Keratinocyte (primary cell): ENCODE results near the gene ASH1L. TPM values are rescaled to one million over a fixed set of nuclear protein-coding genes. Genes with fewer than 3 reads are reported as not detected.

Source experiments
- DNase-seq: peaks from one replicate; pipeline ENCODE4 v3.0.0-alpha.2; 2011; ENCODE audit warnings: low read depth, missing footprints, low spot score
- FAIRE-seq: peaks from 2 replicates; lab custom pipeline; 2011; peaks lifted over from hg19 to GRCh38; lab: Jason Lieb, UNC
- H2AFZ ChIP-seq: 2 replicates; pipeline ENCODE4 v1.6.0; 2012; ENCODE audit warnings: low read length, control low read depth, inconsistent platforms; ENCODE audit not compliant: control insufficient read depth
- H3K27ac ChIP-seq: 2 replicates; pipeline ENCODE4 v1.5.1; 2011; ENCODE audit warnings: low read length; ENCODE audit not compliant: control insufficient read depth, insufficient read depth
- H3K27me3 ChIP-seq: 3 replicates; pipeline ENCODE4 v1.6.0; 2011; ENCODE audit warnings: low read length; ENCODE audit not compliant: control insufficient read depth, insufficient read depth; ENCODE audit errors: extremely low read depth
- H3K36me3 ChIP-seq, 2 experiments: 2 replicates in 1 of 2; 3 replicates in 1 of 2; pipeline ENCODE4 v1.5.1; 2011; ENCODE audit warnings: low read length in 2 of 2, mild to moderate bottlenecking in 1 of 2; ENCODE audit not compliant: control insufficient read depth in 2 of 2, insufficient read depth in 2 of 2; ENCODE audit errors: extremely low read depth in 1 of 2
- H3K4me1 ChIP-seq: 3 replicates; pipeline ENCODE4 v1.5.1; 2011; ENCODE audit warnings: low read length; ENCODE audit not compliant: control insufficient read depth, insufficient read depth; ENCODE audit errors: extremely low read depth
- H3K4me2 ChIP-seq: 3 replicates; pipeline ENCODE4 v1.6.0; 2011; ENCODE audit warnings: low read depth, low read length; ENCODE audit not compliant: control insufficient read depth, insufficient read depth; ENCODE audit errors: extremely low read depth
- H3K4me3 ChIP-seq, 3 experiments: fragments of 200-600 bp in 1 of 3; sonication (generic) in 1 of 3; 2 replicates in 2 of 3; 3 replicates in 1 of 3; pipeline ENCODE4 v1.5.1; 2011 to 2016; ENCODE audit warnings: low read length in 3 of 3, mild to moderate bottlenecking in 3 of 3, control low read depth in 2 of 3, inconsistent platforms in 1 of 3, low read depth in 1 of 3, mixed read lengths in 1 of 3, mixed run types in 1 of 3, moderate library complexity in 1 of 3; ENCODE audit not compliant: control insufficient read depth in 2 of 3, insufficient read depth in 2 of 3; ENCODE audit errors: extremely low read depth in 1 of 3
- H3K79me2 ChIP-seq: 2 replicates; pipeline ENCODE4 v1.6.0; 2012; ENCODE audit warnings: low read length; ENCODE audit not compliant: control insufficient read depth, insufficient read depth
- H3K9ac ChIP-seq: 3 replicates; pipeline ENCODE4 v1.6.0; 2011; ENCODE audit warnings: low read length; ENCODE audit not compliant: control insufficient read depth, insufficient read depth; ENCODE audit errors: extremely low read depth
- H3K9me1 ChIP-seq: 3 replicates; pipeline ENCODE4 v1.6.0; 2011; ENCODE audit warnings: low read length; ENCODE audit not compliant: control insufficient read depth, insufficient read depth; ENCODE audit errors: extremely low read depth
- H3K9me3 ChIP-seq: 2 replicates; pipeline ENCODE4 v1.5.1; 2012; ENCODE audit warnings: low read depth, low read length; ENCODE audit not compliant: control insufficient read depth
- H4K20me1 ChIP-seq: 3 replicates; pipeline ENCODE4 v1.6.0; 2011; ENCODE audit warnings: low read length; ENCODE audit not compliant: control insufficient read depth, insufficient read depth; ENCODE audit errors: extremely low read depth
- EZH2 ChIP-seq: IDR thresholded peaks from one replicate; pipeline ENCODE4 v1.6.1; 2012; ENCODE audit warnings: inconsistent platforms, mild to moderate bottlenecking, low read length, moderate library complexity
- dilution Hi-C: fragments of 300-500 bp; cut with MboI; formaldehyde crosslinking; loops from one replicate; pipeline ENCODE4 v1.7.0; 2020; ENCODE audit warnings: low sequenced_read_pairs; ENCODE audit not compliant: extremely low pct_ligation_motif_present
- polyA plus RNA-seq, 5 experiments: library from polyadenylated mRNA; depleted of rRNA in 3 of 5; stranded (reverse) in 3 of 5; stranded (forward) in 1 of 5; unstranded in 1 of 5; fragments of >200 nt; gene quantifications; 1 replicate in 1 of 5; 2 replicates in 3 of 5; 3 replicates in 1 of 5; pipeline versions ENCODE4 v1.2.1 to v1.2.3, GENCODE V29; 2011 to 2012; ENCODE audit warnings: missing spikeins in 2 of 5, low read depth in 1 of 5, low replicate concordance in 1 of 5
- TF ChIP-seq, protein P1 (sequence below), 3 experiments: IDR thresholded peaks in 1 of 3; conservative IDR thresholded peaks in 1 of 3; optimal IDR thresholded peaks in 1 of 3; 2 replicates in 2 of 3; 3 replicates in 1 of 3; pipeline versions ENCODE3 to v1.5.1; 2011; ENCODE audit warnings: low read length in 3 of 3, mild to moderate bottlenecking in 3 of 3, moderate library complexity in 2 of 3, control low read depth in 1 of 3, inconsistent platforms in 1 of 3; ENCODE audit not compliant: insufficient read depth in 2 of 3; ENCODE audit errors: extremely low read depth in 1 of 3

The ASH1L gene
- polyA plus RNA-seq, 1 donor (not counting 4 experiments of a cell fraction or from before 2014, with no cell fraction given): 13.8 TPM

GRCh38 chr1:155479205-155479604 lies 83.4 kb downstream of the ASH1L start:
- TF ChIP-seq, protein P1, sequence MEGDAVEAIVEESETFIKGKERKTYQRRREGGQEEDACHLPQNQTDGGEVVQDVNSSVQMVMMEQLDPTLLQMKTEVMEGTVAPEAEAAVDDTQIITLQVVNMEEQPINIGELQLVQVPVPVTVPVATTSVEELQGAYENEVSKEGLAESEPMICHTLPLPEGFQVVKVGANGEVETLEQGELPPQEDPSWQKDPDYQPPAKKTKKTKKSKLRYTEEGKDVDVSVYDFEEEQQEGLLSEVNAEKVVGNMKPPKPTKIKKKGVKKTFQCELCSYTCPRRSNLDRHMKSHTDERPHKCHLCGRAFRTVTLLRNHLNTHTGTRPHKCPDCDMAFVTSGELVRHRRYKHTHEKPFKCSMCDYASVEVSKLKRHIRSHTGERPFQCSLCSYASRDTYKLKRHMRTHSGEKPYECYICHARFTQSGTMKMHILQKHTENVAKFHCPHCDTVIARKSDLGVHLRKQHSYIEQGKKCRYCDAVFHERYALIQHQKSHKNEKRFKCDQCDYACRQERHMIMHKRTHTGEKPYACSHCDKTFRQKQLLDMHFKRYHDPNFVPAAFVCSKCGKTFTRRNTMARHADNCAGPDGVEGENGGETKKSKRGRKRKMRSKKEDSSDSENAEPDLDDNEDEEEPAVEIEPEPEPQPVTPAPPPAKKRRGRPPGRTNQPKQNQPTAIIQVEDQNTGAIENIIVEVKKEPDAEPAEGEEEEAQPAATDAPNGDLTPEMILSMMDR (optimal IDR thresholded peaks at IDR 0.05 in 1 of 3, IDR thresholded peaks at IDR 0.05 in 1 of 3, conservative IDR thresholded peaks at IDR 0.05 in 1 of 3; ENCODE audit: extremely low read depth in 1 of 3, insufficient read depth in 2 of 3, low read length in 3 of 3): no peak
- TF ChIP-seq EZH2: no peak
- Histone ChIP-seq H3K27ac (no peak overlapping the region), H3K4me3 (no peak overlapping the region), H3K27me3 (no peaks in the 10 kb centered on the region), H3K9ac (no peak overlapping the region), H3K9me1 (no peaks in the 10 kb centered on the region), H3K4me2 (no peak overlapping the region), H4K20me1 (no peaks in the 10 kb centered on the region), H3K9me3 (no peaks in the 10 kb centered on the region), H3K79me2 (no peaks in the 10 kb centered on the region), H3K4me1 (no peaks in the 10 kb centered on the region), H3K36me3 (peaks cover 2 to 9% of the 10 kb centered on the region in 2 experiments), H2AFZ (no peak overlapping the region)
- DNase-seq: no peak
- dilution Hi-C loops: no loop called here
- no peak for FAIRE-seq

GRCh38 chr1:155478270-155478852 lies 84.2 kb downstream of the ASH1L start:
- Histone ChIP-seq H3K9me1 (no peaks in the 10 kb centered on the region), H3K4me2 (no peak overlapping the region), H3K27ac (no peak overlapping the region), H3K9me3 (no peaks in the 10 kb centered on the region), H3K9ac (no peak overlapping the region), H2AFZ (no peak overlapping the region), H3K36me3 (peaks cover 3 to 9% of the 10 kb centered on the region in 2 experiments), H4K20me1 (no peaks in the 10 kb centered on the region), H3K27me3 (no peaks in the 10 kb centered on the region), H3K79me2 (no peaks in the 10 kb centered on the region), H3K4me3 (no peak overlapping the region), H3K4me1 (no peaks in the 10 kb centered on the region)
- no peak for DNase-seq
- FAIRE-seq: no peak
- no peak for TF ChIP-seq EZH2
- TF ChIP-seq, protein P1 (optimal IDR thresholded peaks at IDR 0.05 in 1 of 3, IDR thresholded peaks at IDR 0.05 in 1 of 3, conservative IDR thresholded peaks at IDR 0.05 in 1 of 3; ENCODE audit: extremely low read depth in 1 of 3, insufficient read depth in 2 of 3, low read length in 3 of 3): no peak
- dilution Hi-C loops: no loop called here
